GM20000 (cell line): Measurements from ENCODE around the gene PRRC2A.

ENCODE experiments used
- DNase-seq: peaks from one replicate; pipeline ENCODE4 v3.0.0; 2012; ENCODE audit warnings: low spot score
- TF ChIP-seq, protein P1 (sequence below): IDR thresholded peaks from 2 replicates; pipeline ENCODE4 v1.5.1; 2012; ENCODE audit warnings: mild to moderate bottlenecking, control low read depth; ENCODE audit errors: extremely low read depth, missing control alignments

The PRRC2A gene

DNA sequence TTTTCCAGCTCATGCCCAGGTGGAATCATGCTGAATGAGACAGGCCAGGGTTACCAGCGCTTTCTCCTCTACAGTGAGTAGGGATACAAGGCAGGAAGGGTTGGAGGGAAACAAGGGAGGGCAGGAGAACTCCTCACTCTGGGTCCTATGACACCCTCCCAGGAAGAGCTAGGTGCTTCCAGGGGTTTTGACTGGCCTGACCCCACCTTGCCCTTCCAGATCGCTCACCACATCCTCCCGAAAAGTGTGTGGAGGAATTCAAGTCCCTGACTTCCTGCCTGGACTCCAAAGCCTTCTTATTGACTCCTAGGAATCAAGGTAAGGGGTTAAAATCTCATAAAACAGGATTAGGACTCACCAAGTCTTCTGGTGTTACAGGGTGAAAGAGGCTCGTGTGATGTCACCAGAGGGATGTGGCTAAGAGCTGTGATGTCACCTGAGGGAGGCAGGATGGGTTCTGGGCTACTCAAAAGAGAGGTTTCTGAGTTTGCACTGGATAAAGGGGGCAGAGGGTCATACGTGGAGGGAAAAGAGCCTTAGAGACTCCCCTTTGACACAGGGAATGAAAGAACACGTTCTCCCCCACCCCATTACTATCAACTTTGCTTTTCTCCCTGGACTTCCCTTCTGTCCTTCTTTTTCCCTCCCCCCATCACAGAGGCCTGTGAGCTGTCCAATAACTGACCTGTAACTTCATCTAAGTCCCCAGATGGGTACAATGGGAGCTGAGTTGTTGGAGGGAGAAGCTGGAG is 37.1 kb downstream of the PRRC2A start:
- TF ChIP-seq, protein P1, sequence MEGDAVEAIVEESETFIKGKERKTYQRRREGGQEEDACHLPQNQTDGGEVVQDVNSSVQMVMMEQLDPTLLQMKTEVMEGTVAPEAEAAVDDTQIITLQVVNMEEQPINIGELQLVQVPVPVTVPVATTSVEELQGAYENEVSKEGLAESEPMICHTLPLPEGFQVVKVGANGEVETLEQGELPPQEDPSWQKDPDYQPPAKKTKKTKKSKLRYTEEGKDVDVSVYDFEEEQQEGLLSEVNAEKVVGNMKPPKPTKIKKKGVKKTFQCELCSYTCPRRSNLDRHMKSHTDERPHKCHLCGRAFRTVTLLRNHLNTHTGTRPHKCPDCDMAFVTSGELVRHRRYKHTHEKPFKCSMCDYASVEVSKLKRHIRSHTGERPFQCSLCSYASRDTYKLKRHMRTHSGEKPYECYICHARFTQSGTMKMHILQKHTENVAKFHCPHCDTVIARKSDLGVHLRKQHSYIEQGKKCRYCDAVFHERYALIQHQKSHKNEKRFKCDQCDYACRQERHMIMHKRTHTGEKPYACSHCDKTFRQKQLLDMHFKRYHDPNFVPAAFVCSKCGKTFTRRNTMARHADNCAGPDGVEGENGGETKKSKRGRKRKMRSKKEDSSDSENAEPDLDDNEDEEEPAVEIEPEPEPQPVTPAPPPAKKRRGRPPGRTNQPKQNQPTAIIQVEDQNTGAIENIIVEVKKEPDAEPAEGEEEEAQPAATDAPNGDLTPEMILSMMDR, result no peak
- DNase-seq, result no peak

DNA sequence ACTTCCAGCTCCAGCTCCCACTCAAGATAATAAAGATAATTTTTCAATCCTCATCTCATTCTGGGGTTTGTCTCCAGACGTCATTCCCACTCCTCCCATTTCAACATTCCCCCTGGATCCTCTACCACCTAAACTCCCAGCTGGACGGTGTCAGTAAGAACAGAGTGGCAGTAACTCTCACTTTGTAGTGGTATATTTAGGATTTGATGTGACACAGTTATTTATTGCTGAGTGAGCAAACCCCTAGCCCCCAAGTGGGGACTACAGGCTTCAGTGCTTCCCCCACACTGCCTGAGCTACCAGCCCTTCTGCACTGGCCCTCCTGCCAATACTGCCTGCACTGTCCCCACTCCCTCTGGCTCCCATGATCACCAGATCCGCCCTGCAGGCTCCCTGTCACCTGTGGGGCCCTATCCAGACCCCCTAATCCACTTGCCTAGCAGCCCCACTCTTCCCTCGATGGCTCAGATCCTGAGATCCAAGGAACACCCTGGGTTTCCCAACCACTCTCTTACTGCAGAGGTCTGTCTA is 37.7 kb downstream of the PRRC2A start:
- TF ChIP-seq, protein P1, result no peak
- DNase-seq, result no peak

DNA sequence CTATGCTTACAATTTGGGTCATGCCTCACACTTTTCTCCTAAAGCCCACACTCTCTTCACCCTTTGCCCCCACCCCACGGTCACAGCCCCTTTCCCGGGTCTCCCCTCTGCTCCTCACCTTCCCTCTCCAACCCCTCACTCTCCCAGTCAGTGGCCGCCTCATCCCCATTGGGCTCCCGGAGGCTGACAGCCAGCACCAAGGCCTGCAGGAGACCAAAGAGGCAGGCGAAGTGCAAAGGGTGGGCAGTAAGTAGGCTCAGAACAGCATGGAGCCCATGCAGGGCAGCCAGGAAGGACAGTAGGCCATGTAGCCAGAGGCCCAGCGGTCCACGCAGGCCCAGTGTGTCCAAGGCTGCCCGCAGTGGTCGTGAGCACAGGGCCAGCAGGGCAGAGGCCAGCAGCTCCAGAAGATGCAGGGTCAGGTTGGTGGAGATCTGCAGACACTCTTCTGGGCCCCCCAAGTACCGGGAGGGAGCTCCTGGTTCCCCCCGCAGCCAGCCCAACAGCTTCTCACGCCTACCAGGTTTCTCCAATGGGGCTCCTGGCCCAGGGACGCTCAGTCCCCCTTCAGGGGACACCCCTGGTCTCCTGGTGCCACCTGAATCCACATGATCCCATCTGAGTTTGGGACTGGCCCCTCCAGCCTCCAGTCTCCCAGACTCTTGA is 38.6 kb downstream of the PRRC2A start:
- TF ChIP-seq, protein P1, result no peak
- DNase-seq, result no peak

DNA sequence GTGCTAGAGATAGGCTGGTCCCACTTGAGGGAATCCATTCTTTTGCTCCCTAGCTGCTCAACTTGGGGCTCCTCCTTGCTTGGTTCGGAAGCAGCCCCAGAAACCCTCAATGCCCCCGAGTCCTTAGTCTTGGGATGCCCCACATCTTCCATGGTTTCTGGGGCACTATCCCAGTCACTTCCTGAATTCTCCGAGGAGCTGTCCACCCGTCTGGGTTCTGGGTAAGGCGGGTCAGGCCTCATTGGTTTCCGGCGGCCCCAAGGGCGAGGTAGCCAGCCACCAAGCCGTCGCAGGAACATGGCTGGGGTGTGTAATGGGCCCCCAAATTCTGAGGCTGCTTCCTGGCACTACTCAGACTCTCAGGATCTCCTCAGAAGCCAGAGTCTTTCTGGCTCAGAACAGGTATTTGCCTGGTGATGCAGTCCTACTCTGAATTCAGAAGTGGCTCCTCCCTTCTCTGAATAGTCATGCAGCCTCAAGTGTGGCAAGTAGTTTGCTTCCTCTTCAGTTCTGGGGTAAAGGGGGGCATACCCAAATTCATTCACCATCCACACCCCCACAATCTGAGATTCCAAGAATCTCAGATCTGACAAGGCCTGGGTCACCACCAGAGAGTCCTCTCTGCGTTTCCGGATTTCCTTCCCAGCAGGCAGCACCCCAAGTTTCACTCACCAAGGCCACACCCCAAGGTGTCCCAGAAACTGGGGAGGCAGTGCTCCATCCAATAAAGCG is 39.3 kb downstream of the PRRC2A start:
- peak; percentile 41 for DNase-seq
- TF ChIP-seq, protein P1, result no peak

DNA sequence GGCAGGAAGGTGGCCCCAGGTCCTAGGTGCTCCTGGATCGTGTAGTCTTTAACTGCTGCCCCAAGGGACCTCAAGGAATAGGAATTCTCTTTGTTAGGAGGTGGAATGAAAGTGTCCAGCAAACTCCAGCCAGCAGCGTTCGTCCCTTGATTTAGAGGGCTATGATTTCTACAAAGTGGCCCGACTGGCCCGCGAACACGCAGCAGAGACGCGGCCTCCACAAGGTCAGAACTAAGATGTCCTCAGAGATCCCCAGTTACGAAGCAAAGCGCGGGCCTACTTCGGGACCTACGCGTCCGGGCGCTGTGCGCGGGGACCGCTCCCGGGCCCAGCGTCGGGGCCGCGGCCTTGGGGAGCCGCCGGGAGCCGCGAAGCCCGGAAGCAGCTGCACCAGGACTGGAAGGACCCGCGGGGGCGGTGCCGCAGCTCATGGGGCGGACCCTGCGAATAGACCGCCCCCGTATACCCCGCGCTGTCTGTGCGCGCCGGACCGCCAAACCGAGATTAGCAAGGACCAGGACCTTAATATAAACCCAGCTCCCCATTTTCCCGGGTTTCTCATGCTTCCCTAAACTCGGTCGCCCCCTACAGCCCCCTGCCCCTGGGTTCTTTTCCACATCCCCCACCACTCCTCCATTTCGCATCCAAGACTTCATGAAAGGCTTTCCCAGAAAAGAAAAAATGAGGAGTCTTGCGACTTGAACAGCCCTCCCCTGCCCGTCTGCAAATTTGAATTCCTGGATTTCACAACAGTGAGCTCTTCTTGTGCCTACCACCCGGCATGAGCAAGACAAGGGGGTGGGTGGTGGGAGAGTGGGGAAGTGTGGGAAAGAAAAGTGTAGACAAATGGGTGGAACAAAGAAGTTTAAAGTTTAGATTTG is 40.1 kb downstream of the PRRC2A start, which contains the start of gene C6orf47:
Gene C6orf47, minus strand, starts transcription at position 398 of the 881 bp plus-strand sequence. CDS start 831 bp downstream, outside the sequence.
- peak; percentile 88 for DNase-seq
- TF ChIP-seq, protein P1, result no peak

DNA sequence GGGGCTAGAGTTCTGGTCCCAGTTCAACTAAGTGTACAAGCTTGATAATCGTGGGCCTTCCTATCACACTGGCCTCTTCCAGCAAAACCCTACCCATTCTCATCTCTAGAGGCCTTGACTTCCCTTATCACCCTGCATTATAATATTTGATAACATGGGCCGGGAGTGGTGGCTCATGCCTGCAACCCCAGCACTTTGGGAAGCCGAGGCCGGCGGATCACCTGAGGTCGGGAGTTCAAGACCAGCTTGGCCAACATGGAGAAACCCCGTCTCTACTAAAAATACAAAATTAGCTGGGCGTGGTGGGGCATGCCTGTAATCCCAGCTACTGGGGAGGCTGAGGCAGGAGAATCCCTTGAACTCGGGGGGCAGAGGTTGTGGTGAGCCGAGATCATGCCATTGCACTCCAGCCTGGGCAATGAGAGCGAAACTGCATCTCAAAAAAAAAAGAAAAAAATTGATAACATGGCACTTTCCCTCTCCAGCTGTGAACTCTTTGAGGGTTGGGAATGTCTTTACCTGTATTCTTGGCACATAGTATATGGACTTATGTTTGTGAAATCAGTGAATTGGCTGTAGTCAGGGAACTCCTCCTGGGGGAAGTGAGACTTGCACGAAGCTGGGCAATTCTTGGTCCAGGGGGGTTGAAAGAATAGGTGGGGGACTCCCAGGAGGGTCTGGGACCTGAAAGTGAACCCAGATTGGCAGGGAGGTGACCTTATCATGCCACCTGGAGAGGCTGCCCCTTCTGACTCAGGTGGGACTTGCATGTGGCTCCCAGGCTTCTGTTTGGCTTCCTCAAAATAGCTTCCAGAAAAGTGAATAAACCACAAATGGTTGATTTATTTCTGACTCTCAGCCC is 41.0 kb downstream of the PRRC2A start:
- peak; percentile 38 for DNase-seq
- TF ChIP-seq, protein P1, result no peak
